ENCODE results near the gene B4GALT5.

DNA sequence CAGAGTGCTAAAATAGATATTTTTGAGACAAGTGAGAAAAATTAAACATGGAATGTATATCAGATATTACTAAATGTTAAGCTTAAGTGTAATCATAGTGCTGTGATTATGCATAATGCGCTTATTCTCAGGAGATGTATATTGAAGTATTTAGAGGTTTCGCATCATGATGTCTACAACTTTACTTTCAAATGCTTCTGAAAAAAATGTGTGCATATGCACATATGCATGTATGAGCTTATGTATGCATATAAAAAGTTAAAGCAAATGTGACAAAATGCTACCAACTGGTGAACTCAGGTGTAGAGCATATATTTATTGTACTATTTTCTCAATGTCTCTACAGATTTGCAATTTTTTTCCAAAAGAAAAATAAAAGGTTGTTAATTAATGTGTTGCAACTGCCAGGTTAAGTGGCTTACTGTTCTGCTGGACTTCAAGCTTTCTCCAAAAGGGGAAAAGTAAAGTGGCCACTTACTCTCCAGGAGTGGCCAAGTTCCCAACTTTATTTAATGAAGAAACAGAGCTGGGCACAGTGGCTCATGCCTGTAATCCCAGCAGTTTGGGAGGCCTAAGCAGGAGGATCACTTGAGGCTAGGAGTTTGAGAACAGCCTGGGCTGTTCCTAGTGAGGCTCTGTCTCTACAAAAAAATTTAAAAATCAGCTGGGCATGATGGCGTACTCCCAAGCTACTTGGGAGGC is 48.9 kb downstream of the B4GALT5 start:
- TF ChIP-seq EZH2 (IDR thresholded peaks at IDR 0.05): no peak
- TF ChIP-seq POLR2AphosphoS5 (IDR thresholded peaks at IDR 0.05; ENCODE audit: borderline replicate concordance, low read depth, low read length): no peak
